SU-DHL-6 (cell line): ENCODE results near the gene SPHKAP.

ENCODE experiments used
- H2AFZ ChIP-seq: fragments of 200-600 bp; sonication (generic); 2 replicates; pipeline ENCODE4 v1.6.1; 2014; ENCODE audit warnings: low read depth, mild to moderate bottlenecking, moderate library complexity, mixed read lengths, antibody characterized with exemption, low read length; ENCODE audit not compliant: severe bottlenecking
- H3F3A ChIP-seq: fragments of 200-600 bp; shearing (Covaris generic); 2 replicates; pipeline ENCODE4 v1.6.0; 2016; ENCODE audit warnings: antibody characterized with exemption, mild to moderate bottlenecking; ENCODE audit not compliant: insufficient read depth
- H3K27ac ChIP-seq: fragments of 200-600 bp; sonication (generic); 2 replicates; pipeline ENCODE4 v1.5.1; 2016; ENCODE audit warnings: low read depth, mild to moderate bottlenecking, low read length, moderate library complexity, mixed read lengths
- H3K27me3 ChIP-seq: fragments of 200-600 bp; sonication (generic), shearing (Covaris generic); 2 replicates; pipeline ENCODE4 v1.6.0; 2014; ENCODE audit warnings: mild to moderate bottlenecking, low read length
- H3K36me3 ChIP-seq: fragments of 200-600 bp; sonication (generic); 2 replicates; pipeline ENCODE4 v1.6.1; 2014; ENCODE audit warnings: mild to moderate bottlenecking, low read length, mixed read lengths
- H3K4me2 ChIP-seq: fragments of 300-600, 200-600 bp; shearing (Covaris generic), sonication (generic); 2 replicates; pipeline ENCODE4 v1.6.0; 2014; ENCODE audit warnings: low read length, low read depth, mild to moderate bottlenecking; ENCODE audit not compliant: poor library complexity, severe bottlenecking
- H3K4me3 ChIP-seq: fragments of 200-600 bp; sonication (generic); 2 replicates; pipeline ENCODE4 v1.5.1; 2014; ENCODE audit warnings: antibody characterized with exemption, low read length, mild to moderate bottlenecking, mixed read lengths; ENCODE audit not compliant: insufficient read depth, poor library complexity, severe bottlenecking
- H3K79me2 ChIP-seq: fragments of 200-600 bp; sonication (generic); 2 replicates; pipeline ENCODE4 v1.6.1; 2014; ENCODE audit warnings: mild to moderate bottlenecking, low read length, moderate library complexity; ENCODE audit not compliant: insufficient read depth
- H3K9ac ChIP-seq: fragments of 200-600 bp; sonication (generic); 2 replicates; pipeline ENCODE4 v1.7.0; 2014; ENCODE audit warnings: mild to moderate bottlenecking, low read length
- H3K9me2 ChIP-seq: fragments of 200-600 bp; sonication (generic); replicated peaks from 2 replicates; pipeline ENCODE4 v1.6.1; 2014; ENCODE audit warnings: low read length; ENCODE audit not compliant: insufficient read depth
- H3K9me3 ChIP-seq: fragments of 200-600 bp; sonication (generic); 2 replicates; pipeline ENCODE4 v1.6.1; 2014; ENCODE audit warnings: low read length, mixed read lengths; ENCODE audit not compliant: insufficient read depth
- H4K20me1 ChIP-seq: fragments of 200-600 bp; sonication (generic); 2 replicates; pipeline ENCODE4 v1.6.1; 2014; ENCODE audit warnings: low read depth, mild to moderate bottlenecking, antibody characterized with exemption, low read length, moderate library complexity, mixed read lengths
- CTCF ChIP-seq: fragments of 200-600 bp; sonication (generic); IDR thresholded peaks from one replicate; pipeline ENCODE4 v1.5.1; 2017; ENCODE audit warnings: antibody characterized with exemption, mild to moderate bottlenecking, low read length, moderate library complexity; ENCODE audit not compliant: insufficient read depth, poor library complexity, severe bottlenecking
- EZH2phosphoT487 ChIP-seq: fragments of 200-600 bp; sonication (generic), shearing (Covaris generic); conservative IDR thresholded peaks from 2 replicates; pipeline ENCODE4 v1.6.1; 2018; ENCODE audit warnings: mild to moderate bottlenecking, antibody characterized with exemption, low read length, moderate library complexity, mixed read lengths

SPHKAP gene

GRCh38 chr2:228039752-228040534 is 141.5 kb downstream of the SPHKAP start:
- H4K20me1 ChIP-seq, result no peaks in the 10 kb centered on the region
- no peaks in the 10 kb centered on the region for H3F3A ChIP-seq
- H3K9me3 ChIP-seq, result no peaks in the 10 kb centered on the region
- H3K36me3 ChIP-seq, result no peaks in the 10 kb centered on the region
- no peaks in the 10 kb centered on the region for H3K9me2 ChIP-seq
- no peaks in the 10 kb centered on the region for H3K27me3 ChIP-seq
- no peak overlapping the region for H3K27ac ChIP-seq
- no peak for TF ChIP-seq EZH2phosphoT487
- peak; percentile 35 for TF ChIP-seq CTCF
- H3K79me2 ChIP-seq, result no peaks in the 10 kb centered on the region
- H2AFZ ChIP-seq, result no peak overlapping the region
- no peak overlapping the region for H3K9ac ChIP-seq
- H3K4me3 ChIP-seq, result no peak overlapping the region
- H3K4me2 ChIP-seq, result no peak overlapping the region

GRCh38 chr2:228038967-228039366 is 142.5 kb downstream of the SPHKAP start:
- Histone ChIP-seq H4K20me1 (no peaks in the 10 kb centered on the region), H3K9me3 (no peaks in the 10 kb centered on the region), H3K9ac (no peak overlapping the region), H3K9me2 (no peaks in the 10 kb centered on the region), H3F3A (no peaks in the 10 kb centered on the region), H3K27ac (no peak overlapping the region), H3K4me2 (no peak overlapping the region), H3K79me2 (no peaks in the 10 kb centered on the region), H3K4me3 (no peak overlapping the region), H3K27me3 (no peaks in the 10 kb centered on the region), H3K36me3 (no peaks in the 10 kb centered on the region), H2AFZ (no peak overlapping the region)
- TF ChIP-seq CTCF, result no peak
- no peak for TF ChIP-seq EZH2phosphoT487

GRCh38 chr2:228037915-228038314 is 143.6 kb downstream of the SPHKAP start:
- H3K79me2 ChIP-seq, result no peaks in the 10 kb centered on the region
- H2AFZ ChIP-seq, result no peak overlapping the region
- no peak for TF ChIP-seq EZH2phosphoT487
- TF ChIP-seq CTCF, result no peak
- no peak overlapping the region for H3K27ac ChIP-seq
- H3K4me3 ChIP-seq, result no peak overlapping the region
- H3K9me2 ChIP-seq, result no peaks in the 10 kb centered on the region
- no peak overlapping the region for H3K9ac ChIP-seq
- H3K9me3 ChIP-seq, result no peaks in the 10 kb centered on the region
- H3K36me3 ChIP-seq, result no peaks in the 10 kb centered on the region
- H3K4me2 ChIP-seq, result no peak overlapping the region
- H3K27me3 ChIP-seq, result no peaks in the 10 kb centered on the region
- no peaks in the 10 kb centered on the region for H3F3A ChIP-seq
- H4K20me1 ChIP-seq, result no peaks in the 10 kb centered on the region
